T-helper 22 cell (primary cell): ENCODE data around the gene NEK11.
"Not testable (repeated sequence)": the region's sequence is repeated elsewhere in the genome, so short reads cannot be mapped to it uniquely, and the experiment has no call there.

ENCODE experiments used
- DNase-seq: peaks from one replicate; pipeline ENCODE4 v3.0.0-alpha.2; 2020; ENCODE audit warnings: low read depth

The NEK11 gene

GRCh38 chr3:131299836-131300235, 273.2 kb downstream of the NEK11 start:
- no peak for DNase-seq

GRCh38 chr3:131303848-131304247, 277.2 kb downstream of the NEK11 start:
- no peak for DNase-seq

GRCh38 chr3:131304890-131305289, 278.2 kb downstream of the NEK11 start:
- no peak for DNase-seq

GRCh38 chr3:131306242-131306641, 279.6 kb downstream of the NEK11 start:
- no peak for DNase-seq

GRCh38 chr3:131314318-131314717, 287.6 kb downstream of the NEK11 start:
- DNase-seq = no peak

GRCh38 chr3:131315162-131315561, 288.5 kb downstream of the NEK11 start:
- no peak for DNase-seq

- DNase-seq = no peak
Measured at GRCh38 chr3:131317667-131318066, 291.0 kb downstream of the NEK11 start.

GRCh38 chr3:131323014-131323413, 296.3 kb downstream of the NEK11 start:
- no peak for DNase-seq

- no peak for DNase-seq
Measured at GRCh38 chr3:131323792-131324191, 297.1 kb downstream of the NEK11 start.

GRCh38 chr3:131324923-131325322, 298.2 kb downstream of the NEK11 start:
- no peak for DNase-seq

GRCh38 chr3:131326307-131326706, 299.6 kb downstream of the NEK11 start:
- DNase-seq = no peak

- DNase-seq = no peak
Measured at GRCh38 chr3:131328721-131329120, 302.0 kb downstream of the NEK11 start.

- no peak for DNase-seq
Measured at GRCh38 chr3:131329774-131330173, 303.1 kb downstream of the NEK11 start.

GRCh38 chr3:131331456-131332085, 304.9 kb downstream of the NEK11 start:
- not testable (repeated sequence) for DNase-seq

GRCh38 chr3:131338948-131339640, 312.4 kb downstream of the NEK11 start:
- no peak for DNase-seq

- no peak for DNase-seq
Measured at GRCh38 chr3:131341761-131342160, 315.1 kb downstream of the NEK11 start.

GRCh38 chr3:131348911-131349310, 322.2 kb downstream of the NEK11 start:
- DNase-seq = no peak

- no peak for DNase-seq
Measured at GRCh38 chr3:131349454-131349853, 322.8 kb downstream of the NEK11 start.

GRCh38 chr3:131349946-131350347, 323.3 kb downstream of the NEK11 start:
- DNase-seq = no peak

- DNase-seq = no peak
Measured at GRCh38 chr3:131350506-131350905, 323.8 kb downstream of the NEK11 start.

- DNase-seq = no peak
Measured at GRCh38 chr3:131353016-131353877, 326.6 kb downstream of the NEK11 start.

- no peak for DNase-seq
Measured at GRCh38 chr3:131353986-131354385, 327.3 kb downstream of the NEK11 start.
